SK-N-MC (cell line): ENCODE data around the gene SLC7A6OS.

Source experiments
- EZH2 ChIP-seq: fragments of 200-600 bp; sonication (generic); IDR thresholded peaks from one replicate; pipeline ENCODE4 v1.6.1; 2017; ENCODE audit warnings: antibody characterized with exemption
- POLR2AphosphoS5 ChIP-seq: IDR thresholded peaks from 2 replicates; pipeline ENCODE4 v1.6.1; 2012; ENCODE audit warnings: mild to moderate bottlenecking, low read depth, low read length, borderline replicate concordance

DNA sequence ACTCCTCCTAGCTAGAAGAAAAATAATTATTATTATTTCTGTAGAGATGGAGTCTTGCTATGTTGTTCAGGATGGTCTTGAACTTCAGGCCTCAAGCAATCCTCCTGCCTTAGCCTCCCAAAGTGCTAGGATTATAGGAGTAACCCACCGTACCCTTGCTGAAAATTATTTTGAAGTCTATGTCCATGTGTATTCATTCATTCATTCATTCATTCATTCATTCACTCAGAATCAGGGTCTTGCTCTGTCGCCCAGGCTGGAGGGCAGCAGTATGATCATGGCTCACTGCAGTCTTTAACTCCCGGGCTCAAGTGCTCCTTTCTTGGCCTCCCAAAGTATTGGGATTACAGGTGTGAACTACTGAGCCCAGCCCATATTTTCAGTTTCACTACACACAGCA is 4.1 kb downstream of the SLC7A6OS start:
- TF ChIP-seq EZH2, result no peak
- TF ChIP-seq POLR2AphosphoS5, result no peak
